HG02885 (cell line): ENCODE results near the gene WWOX.

ENCODE experiments used
- ATAC-seq: cut with Tn5 transposase; IDR thresholded peaks from one replicate; pipeline ENCODE4 v1.9.1; 2021; ENCODE audit warnings: mild to moderate bottlenecking; ENCODE audit not compliant: unreplicated experiment, poor library complexity

The WWOX gene

DNA sequence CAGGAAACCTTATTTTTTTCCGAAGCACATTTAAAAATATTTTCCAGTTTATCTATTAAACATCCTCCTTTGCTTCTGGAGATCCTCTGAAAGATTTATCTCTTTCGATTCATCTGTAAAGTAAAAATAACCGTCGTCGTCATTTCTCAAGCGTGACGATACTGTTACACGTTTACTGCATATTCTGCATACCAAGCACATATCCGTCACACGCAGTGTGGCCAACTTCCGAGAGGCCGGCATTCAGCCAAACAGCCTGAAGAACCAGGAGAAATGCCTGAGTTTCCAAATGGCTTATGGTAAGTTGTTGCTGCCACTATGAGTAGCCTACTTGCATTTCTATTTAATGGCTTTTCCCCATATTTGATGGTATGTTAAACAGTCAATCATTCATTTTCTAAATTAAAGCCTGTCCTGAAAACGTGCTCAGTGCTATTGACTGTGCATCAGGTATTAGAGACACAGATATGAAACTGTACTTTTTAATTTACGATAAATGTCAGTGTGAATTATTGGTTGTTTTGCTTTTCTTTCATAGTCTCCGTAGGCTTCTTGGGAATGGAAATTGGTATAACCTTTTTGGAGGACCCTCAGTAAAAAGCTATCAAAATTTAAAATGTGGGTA, 275.7 kb downstream of the WWOX start:
- ATAC-seq, result no peak

DNA sequence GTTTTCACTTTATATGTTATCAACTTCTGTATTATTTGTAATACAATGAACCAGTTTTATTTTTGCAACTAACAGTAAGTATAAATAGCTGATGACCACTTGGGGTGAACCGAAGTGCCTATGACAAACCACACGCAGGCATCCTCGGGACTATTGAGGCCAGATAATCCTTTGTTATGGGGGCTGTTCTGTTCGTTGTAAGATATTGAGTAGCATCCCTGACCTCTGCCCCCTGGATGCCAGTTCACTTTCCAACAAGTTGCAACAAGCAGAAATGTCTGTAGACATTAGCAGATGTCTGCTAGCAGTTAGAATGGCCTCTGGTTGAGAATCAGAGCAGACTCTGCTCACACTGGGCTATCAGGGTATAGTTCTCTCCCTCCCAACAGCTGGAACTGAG, 277.0 kb downstream of the WWOX start:
- ATAC-seq, result no peak

DNA sequence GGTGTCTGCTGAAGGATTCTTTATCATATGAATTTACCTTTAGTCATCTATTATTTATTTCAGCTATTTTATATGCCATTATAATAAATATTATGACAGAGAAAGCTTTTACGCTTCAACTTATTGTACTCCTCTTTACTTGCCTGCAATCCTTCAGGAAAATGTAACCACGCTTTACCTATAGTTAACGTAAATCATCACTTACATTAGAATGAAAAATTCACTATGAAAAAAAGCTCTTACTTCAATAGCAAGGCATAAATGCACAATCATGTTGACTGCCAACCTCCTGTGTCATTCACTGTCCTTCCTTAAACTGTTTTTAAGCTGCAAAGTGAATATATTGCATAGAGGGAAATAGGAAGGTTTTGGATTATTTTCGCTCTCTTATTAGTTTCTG, 277.9 kb downstream of the WWOX start:
- no peak for ATAC-seq

DNA sequence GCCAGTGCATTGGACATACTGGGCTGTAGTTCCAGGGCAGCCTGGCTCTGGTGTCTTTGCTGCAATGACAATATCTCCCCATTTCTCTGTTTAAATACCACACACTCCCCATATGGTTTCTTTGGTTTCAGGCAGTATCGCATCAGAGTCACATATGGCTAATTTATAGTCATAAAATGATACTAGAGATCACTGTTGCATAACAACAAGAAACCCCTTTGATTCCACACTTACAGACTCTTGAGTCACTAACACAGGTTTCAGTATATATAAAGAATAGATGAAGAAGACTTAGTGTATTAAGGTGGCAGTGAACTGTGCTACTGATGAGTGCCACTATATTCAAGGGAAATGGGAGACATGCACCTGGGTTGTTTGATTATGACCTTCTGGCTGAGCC, 281.6 kb downstream of the WWOX start:
- no peak for ATAC-seq

DNA sequence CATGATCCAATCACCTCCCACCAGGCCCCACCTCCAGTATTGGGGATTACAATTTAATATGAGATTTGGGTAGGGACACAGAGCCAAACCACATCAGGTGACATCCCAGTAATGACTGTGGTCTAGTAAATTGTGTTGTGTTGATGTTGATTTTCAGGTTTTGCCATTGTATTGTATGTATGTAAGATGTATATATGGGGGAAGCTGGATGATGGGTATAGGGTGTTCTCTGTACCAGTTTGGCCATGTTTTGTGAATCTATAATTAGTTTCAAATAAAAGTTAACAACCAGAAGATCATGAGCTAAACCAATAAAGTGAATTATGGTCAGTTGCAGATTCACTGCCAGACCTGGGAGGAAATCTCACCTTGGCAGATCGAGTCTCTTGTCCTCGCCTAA, 283.7 kb downstream of the WWOX start:
- ATAC-seq, result no peak

DNA sequence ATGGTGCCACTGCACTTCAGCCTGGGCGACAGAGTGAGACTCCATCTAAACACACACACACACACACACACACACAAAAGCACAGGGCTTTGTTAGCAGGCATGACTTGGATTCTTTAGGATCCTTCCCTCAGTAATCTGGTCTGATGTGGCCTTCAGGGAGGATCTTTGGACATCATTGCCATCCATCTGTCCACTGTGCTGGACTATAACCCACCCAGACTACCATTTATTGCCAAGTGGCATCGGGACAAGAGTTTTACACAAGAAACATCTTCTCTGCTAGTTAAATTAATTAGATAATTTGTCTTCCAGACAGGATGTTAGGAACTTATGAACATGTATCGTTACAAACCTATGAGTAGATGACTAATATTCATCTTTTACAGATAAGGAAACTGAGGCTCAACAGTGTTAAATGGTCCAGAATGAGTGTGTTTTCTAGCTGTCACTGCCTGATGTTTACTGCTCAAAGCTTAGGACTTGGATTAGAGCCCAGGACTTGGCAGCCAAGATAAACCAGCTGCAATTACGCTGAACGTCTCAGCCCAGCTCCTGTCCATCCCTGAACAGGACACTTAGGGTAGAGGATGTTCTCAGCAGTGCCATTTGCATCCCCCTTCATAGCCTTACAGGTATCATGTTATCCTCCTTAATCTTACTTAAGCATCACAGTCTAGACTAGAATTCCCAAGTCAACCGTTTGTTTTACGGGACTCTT, 285.8 kb downstream of the WWOX start:
- no peak for ATAC-seq

DNA sequence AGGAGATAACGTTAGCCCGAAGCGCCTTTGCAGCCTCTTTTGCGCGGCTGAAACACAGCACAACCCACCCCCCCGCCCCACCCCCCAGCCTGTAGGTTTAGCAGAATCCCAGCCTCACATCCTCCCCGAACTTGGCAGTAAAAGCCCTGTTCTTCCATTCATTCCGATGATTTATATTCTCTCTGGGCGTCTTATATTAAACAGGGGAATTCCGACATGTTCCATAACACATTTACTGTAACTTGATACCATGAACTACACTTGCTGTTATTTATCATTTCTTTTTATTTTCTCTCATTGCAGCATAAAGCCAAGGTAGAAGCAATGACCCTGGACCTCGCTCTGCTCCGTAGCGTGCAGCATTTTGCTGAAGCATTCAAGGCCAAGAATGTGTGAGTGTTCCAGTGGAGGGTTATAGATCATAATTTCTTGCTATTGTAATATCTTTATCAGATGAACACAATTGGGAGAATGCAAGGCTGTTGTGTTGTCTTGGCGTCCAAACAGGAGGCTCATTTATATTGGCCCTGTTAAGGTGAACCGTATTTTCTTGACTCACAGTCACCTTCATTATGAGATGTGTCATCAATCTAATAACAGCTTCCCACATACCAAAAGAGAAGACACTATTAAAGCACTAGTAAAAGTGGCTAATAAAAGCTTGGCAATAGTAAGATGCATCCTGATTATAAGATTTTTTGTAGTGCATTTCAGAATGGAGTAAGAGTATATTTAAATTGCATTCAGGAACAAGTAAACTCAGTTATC, 287.3 kb downstream of the WWOX start:
- ATAC-seq, result no peak

DNA sequence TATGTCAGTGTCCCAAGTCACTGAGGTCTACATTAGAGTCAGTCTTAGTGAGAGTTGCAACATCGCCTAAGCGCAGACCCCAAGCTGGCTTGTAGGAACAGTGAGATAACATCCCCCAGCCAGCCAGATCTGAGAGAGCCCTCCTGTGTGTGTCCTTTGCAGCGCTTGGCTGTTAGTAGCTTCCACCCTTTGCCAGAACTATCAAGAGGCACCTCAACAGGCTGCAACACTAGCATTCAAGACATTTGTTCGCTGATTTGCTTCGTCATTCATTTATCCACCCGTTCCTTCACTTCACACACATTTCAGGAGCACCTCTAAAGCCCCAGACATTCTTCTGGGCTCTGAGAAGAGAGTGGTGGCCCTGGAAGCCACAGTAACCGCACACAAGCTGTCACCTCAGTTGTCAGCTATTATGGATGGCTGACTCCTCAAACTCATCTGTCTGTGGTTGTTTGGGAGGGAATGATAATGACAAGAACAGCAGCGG, 289.6 kb downstream of the WWOX start:
- ATAC-seq, result no peak

DNA sequence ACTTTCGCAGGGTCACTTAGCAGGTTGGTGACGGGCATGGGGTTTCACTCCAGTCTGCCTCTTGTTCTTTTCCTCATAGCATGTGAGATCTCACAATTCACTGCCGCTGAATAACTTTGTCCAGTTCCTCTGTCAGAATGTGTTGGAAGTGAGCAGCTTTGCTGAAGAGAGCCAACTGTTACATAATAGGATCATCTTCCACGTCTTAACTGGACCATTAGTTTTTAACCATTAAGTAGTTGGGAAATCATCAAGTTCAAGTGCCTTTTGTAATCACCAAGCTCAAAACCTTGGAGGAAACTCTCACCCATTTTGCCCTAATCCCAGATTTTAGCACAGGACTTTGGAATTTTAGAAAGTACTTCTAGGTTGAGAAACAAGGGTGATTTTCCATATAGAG, 290.6 kb downstream of the WWOX start:
- no peak for ATAC-seq

DNA sequence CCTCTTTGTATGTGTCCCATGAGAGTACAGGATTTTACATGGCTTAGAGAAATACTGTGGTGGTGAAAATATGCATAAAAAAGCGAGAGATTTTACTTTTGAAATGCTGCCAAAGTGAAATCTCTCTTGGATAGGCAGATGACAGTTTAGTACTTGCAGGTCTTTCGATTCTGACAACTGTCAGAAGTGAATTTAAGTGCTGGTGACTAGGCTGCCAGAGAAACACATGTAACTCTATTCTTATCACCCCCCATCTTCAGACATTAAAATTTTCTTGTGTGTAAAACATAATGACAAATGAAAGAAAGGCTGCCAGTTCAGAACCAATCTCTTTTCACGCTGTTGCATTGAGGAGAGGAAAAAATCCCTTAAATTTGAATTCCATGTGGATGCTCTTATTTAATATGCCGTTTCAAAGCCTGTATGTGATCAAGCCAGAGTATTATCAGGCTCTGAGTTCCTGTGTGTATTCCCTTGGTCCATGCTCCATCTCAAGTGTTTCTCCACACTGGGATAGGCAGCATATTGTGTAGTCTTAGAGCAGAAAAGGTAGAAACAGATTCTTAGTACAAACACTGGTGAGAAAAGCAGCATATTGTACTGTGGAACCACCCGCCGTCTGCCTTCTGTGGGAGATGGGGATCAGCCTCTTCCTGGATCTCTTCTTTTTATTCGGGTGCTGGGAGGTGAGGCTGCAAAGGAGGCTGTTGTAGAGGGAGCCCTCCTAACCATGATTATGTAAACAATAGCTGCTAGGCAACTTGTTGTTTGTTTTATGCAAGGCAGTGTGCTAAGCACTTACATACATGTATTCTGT, 291.3 kb downstream of the WWOX start:
- ATAC-seq, result no peak

DNA sequence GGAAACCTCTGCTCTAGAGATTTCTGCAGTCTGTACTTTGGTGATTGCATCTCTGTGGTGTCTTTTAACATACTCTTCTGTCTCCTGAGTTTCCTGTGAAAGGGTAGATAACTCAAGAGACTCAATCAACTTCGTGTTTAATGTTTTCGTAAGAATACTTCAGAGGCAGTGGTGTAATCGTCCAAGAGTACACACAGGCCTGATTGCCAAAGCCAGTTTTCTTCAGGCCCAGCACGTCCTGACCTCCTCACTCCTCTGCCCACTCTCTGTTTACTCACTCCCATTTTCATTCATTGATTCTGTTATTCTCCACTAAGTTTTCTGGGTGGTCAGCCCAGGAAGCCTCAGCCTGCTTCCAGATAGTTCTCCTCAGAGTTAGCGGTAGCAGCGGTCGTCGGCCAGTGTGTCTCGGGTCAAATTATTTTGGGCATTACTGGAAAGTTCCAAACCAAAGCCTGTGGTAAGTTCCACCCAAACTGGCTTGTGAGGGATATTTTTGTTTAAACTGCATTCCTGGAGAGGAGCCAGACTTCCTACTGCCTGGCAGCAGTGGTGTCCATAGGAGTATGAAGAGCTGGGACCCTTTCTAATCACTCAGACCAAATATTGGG, 293.2 kb downstream of the WWOX start:
- no peak for ATAC-seq

DNA sequence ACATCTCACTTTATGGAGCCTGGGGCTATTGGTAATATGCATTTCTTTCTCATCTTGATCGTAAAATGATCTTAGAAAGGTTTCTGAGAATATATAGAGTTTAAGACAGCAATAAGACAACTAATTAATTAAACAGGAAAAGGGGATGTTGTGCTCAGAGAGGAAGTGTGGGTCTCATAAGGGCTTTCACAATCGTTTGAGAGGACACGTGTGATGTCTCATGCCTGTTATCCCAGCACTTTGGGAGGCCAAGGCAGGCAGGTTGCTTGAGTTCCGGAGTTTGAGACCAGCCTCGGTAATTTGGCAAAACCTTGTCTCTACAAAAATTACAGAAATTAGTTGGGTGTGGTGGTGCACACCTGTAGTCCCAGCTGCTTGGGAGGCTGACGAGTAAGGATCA, 295.6 kb downstream of the WWOX start:
- ATAC-seq, result no peak

DNA sequence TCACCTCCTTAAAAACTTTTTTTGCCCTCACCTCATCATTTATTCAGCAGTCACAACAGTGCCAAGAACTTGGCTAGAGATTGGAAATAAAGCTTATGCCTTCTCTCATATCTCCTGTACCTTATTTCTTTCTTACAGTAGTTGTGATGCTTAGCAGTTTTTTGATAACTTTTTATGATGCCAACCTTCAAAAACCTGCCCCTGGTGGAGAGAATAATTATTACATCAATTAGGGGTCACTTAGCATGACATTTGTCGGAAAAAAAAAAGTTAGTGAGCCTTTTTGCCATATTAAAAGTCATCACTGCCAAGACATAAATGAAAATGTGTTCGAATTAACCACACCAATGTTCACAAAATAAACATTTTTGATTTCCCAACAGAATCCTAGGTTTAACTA, 296.6 kb downstream of the WWOX start:
- no peak for ATAC-seq

DNA sequence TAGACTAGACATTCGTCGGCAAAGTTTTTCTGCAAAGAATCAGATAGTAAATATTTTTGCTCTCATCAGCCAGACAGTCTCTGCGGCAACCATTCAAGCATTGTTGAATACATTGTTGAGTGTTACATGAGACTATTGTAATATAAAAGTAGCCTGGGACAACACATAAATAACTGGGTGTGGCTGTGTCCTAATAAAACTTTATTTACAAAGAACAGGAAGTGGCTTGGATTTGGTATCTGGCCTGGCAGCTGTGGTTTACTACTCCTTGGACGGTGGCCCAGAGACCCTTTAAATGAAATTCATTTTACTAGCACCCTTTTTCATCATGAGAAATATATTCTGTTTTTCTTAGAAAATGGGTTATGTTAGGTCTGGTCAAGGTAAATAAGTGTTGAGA, 297.2 kb downstream of the WWOX start:
- no peak for ATAC-seq

DNA sequence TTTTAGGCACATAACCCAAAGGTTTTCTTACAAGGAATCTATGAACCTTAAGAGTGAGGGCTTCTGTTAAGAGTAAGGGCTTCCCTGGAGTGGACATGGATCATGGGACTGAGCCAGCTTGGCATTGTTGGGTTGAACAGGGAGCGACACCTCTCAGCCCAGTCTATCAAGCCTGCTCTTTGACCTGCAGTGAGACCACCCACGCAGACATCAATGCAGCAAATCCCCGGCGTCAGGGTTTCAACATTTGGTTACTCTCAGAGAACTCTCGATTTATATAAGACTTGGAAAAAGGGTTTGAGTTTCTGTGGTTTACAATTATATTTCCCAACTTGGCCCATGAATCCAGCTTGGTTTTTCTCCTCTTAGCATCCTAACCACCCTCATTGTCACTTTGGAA, 299.9 kb downstream of the WWOX start:
- ATAC-seq, result no peak

DNA sequence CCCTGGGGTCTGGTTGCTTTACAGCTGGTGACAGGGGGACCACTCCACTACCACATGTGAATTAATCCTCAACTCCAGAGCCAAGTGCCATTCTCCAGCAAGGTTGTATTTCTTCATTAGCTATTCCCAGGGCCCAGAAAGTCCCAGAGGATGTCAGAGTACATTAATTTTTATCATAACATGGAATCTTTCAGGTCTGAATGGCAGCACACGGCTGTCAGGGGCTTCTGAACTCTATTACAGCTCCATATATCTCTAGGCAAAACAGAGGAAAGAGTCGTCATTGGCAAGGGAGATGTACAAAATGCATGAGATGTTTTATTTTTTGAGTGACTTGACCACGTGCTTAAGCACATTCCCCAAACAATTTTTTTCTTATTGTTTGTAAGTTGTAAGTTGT, 303.4 kb downstream of the WWOX start:
- no peak for ATAC-seq

DNA sequence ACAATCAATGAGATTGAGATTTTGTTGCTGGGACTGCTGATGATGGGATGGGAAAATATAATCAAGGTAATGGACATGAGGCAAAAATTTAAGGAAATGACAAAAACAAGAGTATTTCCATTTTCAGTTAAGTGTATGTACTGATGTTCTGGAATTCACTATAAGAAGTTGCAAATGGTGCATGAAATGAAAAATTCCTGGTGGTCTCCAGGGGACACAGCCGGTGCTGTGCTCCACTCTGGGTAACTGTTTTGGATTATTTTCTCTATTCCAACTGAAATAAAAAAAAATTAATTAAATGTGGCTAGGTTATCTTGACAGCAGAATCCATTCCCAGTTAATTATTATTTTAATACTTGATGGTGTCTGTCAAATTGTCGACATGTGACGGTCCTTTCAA, 305.6 kb downstream of the WWOX start:
- ATAC-seq, result no peak

DNA sequence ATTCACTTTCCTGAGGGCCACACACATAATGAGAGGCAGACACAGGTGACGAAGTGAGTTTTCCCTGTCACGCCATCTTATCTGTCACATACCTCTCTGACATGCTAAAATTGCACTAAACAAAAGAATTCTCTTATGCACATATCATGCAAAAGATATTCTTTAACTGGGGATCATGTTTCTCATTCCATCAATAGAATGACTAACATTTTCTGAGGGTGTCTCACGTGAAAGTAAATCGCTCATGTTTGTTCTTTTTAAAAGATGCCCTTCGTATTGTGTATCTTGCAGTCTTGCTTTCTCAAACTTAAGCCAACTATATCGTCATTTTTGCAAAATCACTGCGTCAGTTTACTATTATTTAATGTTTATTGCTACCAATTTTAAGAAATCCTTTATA, 306.4 kb downstream of the WWOX start:
- ATAC-seq, result no peak

DNA sequence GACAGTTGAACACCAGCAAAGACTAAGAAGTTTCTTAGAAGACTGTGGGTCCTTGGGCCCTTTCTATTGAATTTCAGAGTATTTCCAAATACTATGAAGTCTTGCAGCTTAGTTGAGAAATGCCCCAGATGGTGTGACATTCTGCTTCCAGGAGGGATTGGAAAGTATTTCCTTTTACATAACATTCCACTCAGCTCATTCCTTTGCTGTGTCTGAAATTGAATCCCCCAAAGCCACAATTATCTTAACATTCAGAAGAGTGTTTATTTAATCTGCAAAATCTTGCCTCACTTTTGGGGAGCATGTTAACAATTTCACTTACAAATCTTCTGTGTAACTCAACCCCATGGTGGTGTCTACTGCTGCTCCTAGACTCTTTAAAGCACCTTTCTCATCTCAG, 307.7 kb downstream of the WWOX start:
- ATAC-seq, result no peak

DNA sequence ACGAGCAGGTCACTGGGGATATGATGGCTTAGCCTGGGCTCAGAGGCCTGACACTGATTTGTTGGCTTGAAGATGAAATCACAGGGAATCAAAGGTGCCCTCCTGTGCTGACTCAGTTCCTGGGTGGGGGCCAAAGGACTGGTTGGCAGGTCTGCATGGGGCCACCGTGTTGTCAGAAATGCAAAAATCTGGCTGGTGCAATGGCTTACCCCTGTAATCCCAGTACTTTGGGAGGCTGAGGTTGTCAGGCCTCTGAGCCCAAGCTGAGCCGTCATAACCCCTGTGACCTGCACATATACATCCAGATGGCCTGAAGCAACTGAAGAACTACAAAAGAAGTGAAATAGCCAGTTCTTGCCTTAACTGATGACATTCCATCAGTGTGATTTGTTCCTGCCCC, 314.2 kb downstream of the WWOX start:
- no peak for ATAC-seq
